ENCODE results near the gene CDYL. TPM values are rescaled to one million over a fixed set of nuclear protein-coding genes. Genes with fewer than 3 reads are reported as not detected.
A peak's percentile ranks its signal among the peaks of the same experiment; 100 is the strongest.

Gene CDYL
- total RNA-seq, 1 donor from 2014 or later = 40.5 TPM

- ATAC-seq = no peak
- DNase-seq = no peak
- no peaks in the 10 kb centered on the region for H3K9me3 ChIP-seq
- TF ChIP-seq, protein P1, sequence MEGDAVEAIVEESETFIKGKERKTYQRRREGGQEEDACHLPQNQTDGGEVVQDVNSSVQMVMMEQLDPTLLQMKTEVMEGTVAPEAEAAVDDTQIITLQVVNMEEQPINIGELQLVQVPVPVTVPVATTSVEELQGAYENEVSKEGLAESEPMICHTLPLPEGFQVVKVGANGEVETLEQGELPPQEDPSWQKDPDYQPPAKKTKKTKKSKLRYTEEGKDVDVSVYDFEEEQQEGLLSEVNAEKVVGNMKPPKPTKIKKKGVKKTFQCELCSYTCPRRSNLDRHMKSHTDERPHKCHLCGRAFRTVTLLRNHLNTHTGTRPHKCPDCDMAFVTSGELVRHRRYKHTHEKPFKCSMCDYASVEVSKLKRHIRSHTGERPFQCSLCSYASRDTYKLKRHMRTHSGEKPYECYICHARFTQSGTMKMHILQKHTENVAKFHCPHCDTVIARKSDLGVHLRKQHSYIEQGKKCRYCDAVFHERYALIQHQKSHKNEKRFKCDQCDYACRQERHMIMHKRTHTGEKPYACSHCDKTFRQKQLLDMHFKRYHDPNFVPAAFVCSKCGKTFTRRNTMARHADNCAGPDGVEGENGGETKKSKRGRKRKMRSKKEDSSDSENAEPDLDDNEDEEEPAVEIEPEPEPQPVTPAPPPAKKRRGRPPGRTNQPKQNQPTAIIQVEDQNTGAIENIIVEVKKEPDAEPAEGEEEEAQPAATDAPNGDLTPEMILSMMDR (IDR thresholded peaks at IDR 0.05) = no peak
- peaks cover 5% of the 10 kb centered on the region for H3K36me3 ChIP-seq
- H3K27me3 ChIP-seq (ENCODE audit: low read depth) = no peaks in the 10 kb centered on the region
- H3K4me1 ChIP-seq = peaks cover 25% of the 10 kb centered on the region
- H3K4me3 ChIP-seq = no peak overlapping the region
- intact Hi-C loops (cut with DNase I) = no loop called here
- no peak overlapping the region for H3K27ac ChIP-seq
These were observed 161.2 kb downstream of the CDYL start for GRCh38 chr6:4937414-4937813.

DNA sequence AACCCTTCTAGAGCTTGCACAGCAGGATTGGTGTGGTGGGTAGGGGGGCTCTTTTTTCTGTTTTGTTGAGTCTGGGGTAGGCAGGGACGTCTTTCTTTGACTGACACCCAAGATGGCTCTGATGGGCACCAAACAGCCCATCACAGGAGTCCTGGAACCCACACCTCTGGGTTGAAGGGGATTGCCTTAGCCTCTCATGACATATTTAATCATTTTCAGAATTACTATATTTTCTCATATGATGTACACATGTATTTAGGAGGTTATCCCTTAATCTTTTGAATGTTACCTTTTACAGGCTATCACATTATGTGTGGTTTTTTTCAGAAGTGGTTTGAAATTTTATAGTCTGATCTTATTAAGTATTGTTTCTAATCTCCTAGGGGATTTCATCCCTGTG lies 163.0 kb downstream of the CDYL start:
- intact Hi-C loops (cut with DNase I) = no loop called here
- no peak for ATAC-seq
- TF ChIP-seq, protein P1 (IDR thresholded peaks at IDR 0.05) = no peak
- no peaks in the 10 kb centered on the region for H3K27me3 ChIP-seq (ENCODE audit: low read depth)
- no peak overlapping the region for H3K27ac ChIP-seq
- DNase-seq = no peak
- no peaks in the 10 kb centered on the region for H3K9me3 ChIP-seq
- peaks cover 25% of the 10 kb centered on the region for H3K4me1 ChIP-seq
- no peak overlapping the region for H3K4me3 ChIP-seq
- peaks cover 11% of the 10 kb centered on the region for H3K36me3 ChIP-seq

DNA sequence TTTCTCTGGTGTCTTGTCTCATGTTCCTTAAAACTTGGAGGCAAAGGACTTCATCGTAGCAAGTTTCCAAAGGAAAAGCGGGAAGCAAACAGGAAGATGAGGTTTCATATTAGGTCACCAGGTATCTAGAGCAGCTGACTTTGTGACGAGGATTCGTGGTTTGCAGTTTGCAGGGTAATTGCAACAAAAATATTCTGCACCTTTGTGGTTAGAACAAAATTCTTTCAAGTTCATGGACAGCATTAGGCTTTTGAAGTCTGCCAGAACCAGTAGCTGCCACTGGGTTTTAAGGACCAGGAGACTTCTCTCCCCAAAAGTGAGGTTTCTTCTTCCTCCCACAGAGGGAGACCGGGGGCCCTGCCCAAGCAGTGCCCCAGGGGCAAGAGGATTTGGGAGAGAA lies 164.2 kb downstream of the CDYL start:
- no peak overlapping the region for H3K4me3 ChIP-seq
- H3K27me3 ChIP-seq (ENCODE audit: low read depth) = no peaks in the 10 kb centered on the region
- H3K4me1 ChIP-seq = peaks cover 25% of the 10 kb centered on the region
- DNase-seq (no peak), ATAC-seq (no peak)
- no peak overlapping the region for H3K27ac ChIP-seq
- no peaks in the 10 kb centered on the region for H3K9me3 ChIP-seq
- intact Hi-C loops (cut with DNase I) = no loop called here
- TF ChIP-seq, protein P1 (IDR thresholded peaks at IDR 0.05) = no peak
- peaks cover 22% of the 10 kb centered on the region for H3K36me3 ChIP-seq

GRCh38 chr6:4941782-4942672 lies 165.8 kb downstream of the CDYL start:
- Histone ChIP-seq H3K4me1 (peaks cover 17% of the 10 kb centered on the region), H3K9me3 (no peaks in the 10 kb centered on the region), H3K27ac (no peak overlapping the region), H3K36me3 (peaks cover 32% of the 10 kb centered on the region), H3K4me3 (no peak overlapping the region), H3K27me3 (ENCODE audit: low read depth) (no peaks in the 10 kb centered on the region)
- no peak for DNase-seq
- peak; percentile 64 to 85 for ATAC-seq
- TF ChIP-seq, protein P1 (IDR thresholded peaks at IDR 0.05) = no peak
- intact Hi-C loops (cut with DNase I) = no loop called here

GRCh38 chr6:4942673-4943009 lies 166.4 kb downstream of the CDYL start:
- ATAC-seq (peak; percentile 15 to 25), DNase-seq (no peak)
- Histone ChIP-seq H3K9me3 (no peaks in the 10 kb centered on the region), H3K36me3 (peaks cover 32% of the 10 kb centered on the region), H3K27ac (no peak overlapping the region), H3K4me1 (peaks cover 17% of the 10 kb centered on the region), H3K27me3 (ENCODE audit: low read depth) (no peaks in the 10 kb centered on the region), H3K4me3 (no peak overlapping the region)
- TF ChIP-seq, protein P1 (IDR thresholded peaks at IDR 0.05) = no peak
- intact Hi-C loops (cut with DNase I) = no loop called here
